ENCODE measurements around the gene LLGL1.

The LLGL1 gene

DNA sequence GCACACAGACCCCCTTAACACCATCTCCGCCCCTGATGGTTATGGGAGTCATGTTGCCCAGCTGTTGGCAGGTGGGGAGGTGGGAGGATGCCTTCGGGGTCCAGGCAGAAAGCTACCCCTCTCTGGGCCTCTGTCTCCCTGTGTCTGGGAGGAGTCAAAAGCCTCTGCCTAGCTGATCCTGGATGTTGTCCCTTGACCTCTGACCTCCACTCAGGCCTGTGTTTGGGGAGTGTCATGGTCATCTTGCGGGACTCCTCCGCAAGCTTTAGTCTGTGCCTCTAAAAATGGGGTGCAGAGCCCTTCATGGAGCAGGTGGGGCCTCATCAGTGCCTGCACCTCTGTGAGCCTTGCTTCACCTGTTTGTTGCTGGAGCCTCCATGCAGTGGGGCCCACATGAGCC lies 3.8 kb downstream of the LLGL1 start:
- Mint-ChIP-seq H3K36me3 (ENCODE audit: low read depth) (no peaks in the 10 kb centered on the region), H3K9me3 (no peaks in the 10 kb centered on the region), H3K4me3 (peak overlapping the region in 1 of 3 experiments; percentile 53), H3K4me1 (peaks cover 31% of the 10 kb centered on the region), H3K27ac (no peak overlapping the region), H3K27me3 (ENCODE audit: low read depth) (no peaks in the 10 kb centered on the region)
- TF ChIP-seq CTCF (IDR thresholded peaks at IDR 0.05; ENCODE audit: unreplicated experiment in 3 of 3) = no peak

GRCh38 chr17:18229771-18230170 lies 4.3 kb downstream of the LLGL1 start:
- TF ChIP-seq CTCF (IDR thresholded peaks at IDR 0.05; ENCODE audit: unreplicated experiment in 3 of 3) = no peak
- Mint-ChIP-seq H3K36me3 (ENCODE audit: low read depth) (peaks cover 1% of the 10 kb centered on the region), H3K4me1 (peaks cover 29% of the 10 kb centered on the region), H3K9me3 (no peaks in the 10 kb centered on the region), H3K27me3 (ENCODE audit: low read depth) (no peaks in the 10 kb centered on the region), H3K4me3 (no peak overlapping the region), H3K27ac (no peak overlapping the region)

DNA sequence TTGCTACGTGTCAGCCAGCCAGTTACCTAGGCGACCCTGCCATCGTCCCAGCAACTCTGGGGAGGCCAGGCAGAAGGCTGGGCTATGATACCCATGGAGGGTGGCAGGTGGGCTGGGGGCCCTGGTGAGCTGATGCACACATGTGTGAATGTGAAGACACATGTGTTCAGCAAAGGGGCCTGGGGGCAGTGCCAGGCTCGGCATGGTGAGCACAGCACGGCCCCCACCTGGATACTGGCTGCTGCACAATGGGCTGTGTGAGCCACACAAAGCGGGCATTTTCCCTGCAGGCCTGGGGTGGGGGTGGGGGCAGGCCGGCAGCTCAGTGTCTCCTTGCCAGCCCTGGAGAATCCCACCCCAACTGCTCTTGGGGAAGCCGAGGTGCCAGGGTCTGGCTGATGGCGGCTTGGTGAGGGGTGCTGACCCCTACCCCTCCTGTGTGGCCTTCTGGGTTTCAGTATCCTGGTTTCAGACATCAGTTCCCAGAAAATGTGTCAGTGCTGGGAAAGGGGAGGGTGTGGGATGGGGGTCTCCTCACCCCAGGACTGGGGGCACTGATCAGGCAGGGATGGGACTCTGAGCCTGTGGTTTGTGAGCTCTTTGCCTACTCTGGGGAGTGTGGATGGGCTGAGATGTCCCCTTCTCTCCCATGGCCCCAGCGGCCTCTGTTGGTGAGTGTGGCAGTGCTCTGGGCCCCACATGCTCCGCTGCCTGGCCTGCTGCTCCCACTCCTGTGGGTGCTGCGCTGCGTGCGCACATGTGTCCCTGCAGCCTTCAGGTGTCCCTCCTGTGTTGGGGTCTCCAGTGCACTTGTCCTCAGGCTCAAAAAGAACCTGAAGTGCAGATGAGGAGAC lies 5.1 kb downstream of the LLGL1 start:
- Mint-ChIP-seq H3K36me3 (ENCODE audit: low read depth) (peaks cover 4% of the 10 kb centered on the region), H3K27ac (no peak overlapping the region), H3K4me3 (no peak overlapping the region), H3K4me1 (peaks cover 26% of the 10 kb centered on the region), H3K9me3 (no peaks in the 10 kb centered on the region), H3K27me3 (ENCODE audit: low read depth) (no peaks in the 10 kb centered on the region)
- no peak for TF ChIP-seq CTCF (IDR thresholded peaks at IDR 0.05; ENCODE audit: unreplicated experiment in 3 of 3)

GRCh38 chr17:18231164-18231563 lies 5.7 kb downstream of the LLGL1 start:
- no peak for TF ChIP-seq CTCF (IDR thresholded peaks at IDR 0.05; ENCODE audit: unreplicated experiment in 3 of 3)
- Mint-ChIP-seq H3K36me3 (ENCODE audit: low read depth) (peaks cover 6% of the 10 kb centered on the region), H3K27me3 (ENCODE audit: low read depth) (no peaks in the 10 kb centered on the region), H3K4me1 (peaks cover 26% of the 10 kb centered on the region), H3K9me3 (no peaks in the 10 kb centered on the region), H3K4me3 (peak overlapping the region in 1 of 3 experiments; percentile 45), H3K27ac (no peak overlapping the region)

DNA sequence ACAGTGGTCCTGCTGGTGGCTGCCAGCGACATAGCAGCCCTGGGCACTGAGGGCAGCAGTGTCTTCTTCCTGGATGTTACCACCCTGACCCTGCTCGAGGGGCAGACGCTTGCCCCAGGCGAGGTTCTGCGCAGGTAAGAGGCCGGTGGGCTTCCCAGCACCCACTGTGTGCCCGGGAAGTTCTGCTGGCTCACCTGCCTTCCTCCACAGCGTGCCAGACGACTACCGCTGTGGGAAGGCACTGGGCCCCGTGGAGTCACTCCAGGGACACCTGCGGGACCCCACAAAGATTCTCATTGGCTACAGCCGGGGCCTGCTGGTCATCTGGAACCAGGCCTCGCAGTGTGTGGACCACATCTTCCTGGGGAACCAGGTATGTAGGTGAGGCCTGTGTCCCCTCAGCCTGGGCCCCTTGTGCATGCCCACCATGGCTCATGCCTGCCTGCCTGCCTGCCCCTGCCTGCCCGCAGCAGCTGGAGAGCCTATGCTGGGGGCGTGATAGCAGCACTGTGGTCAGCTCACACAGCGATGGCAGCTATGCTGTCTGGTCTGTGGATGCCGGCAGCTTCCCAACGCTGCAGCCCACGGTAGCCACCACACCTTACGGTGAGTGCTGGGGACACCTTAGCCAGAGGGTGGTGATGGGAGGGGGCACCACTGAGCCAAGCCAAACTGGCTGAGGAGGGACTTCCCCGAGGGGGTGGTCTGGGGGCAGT lies 8.5 kb downstream of the LLGL1 start:
- H3K9me3 Mint-ChIP-seq = no peaks in the 10 kb centered on the region
- no peak overlapping the region for H3K27ac Mint-ChIP-seq
- H3K4me1 Mint-ChIP-seq = peaks cover 2% of the 10 kb centered on the region
- H3K36me3 Mint-ChIP-seq (ENCODE audit: low read depth) = peaks cover 15% of the 10 kb centered on the region
- H3K4me3 Mint-ChIP-seq = no peak overlapping the region
- no peak for TF ChIP-seq CTCF (IDR thresholded peaks at IDR 0.05; ENCODE audit: unreplicated experiment in 3 of 3)
- no peaks in the 10 kb centered on the region for H3K27me3 Mint-ChIP-seq (ENCODE audit: low read depth)

All from nephron (organoid).